Fibroblast of skin of abdomen (primary cell): ENCODE results near the gene GZF1. TPM values are rescaled to one million over a fixed set of nuclear protein-coding genes. Genes with fewer than 3 reads are reported as not detected.

Source experiments
- DNase-seq: peaks from one replicate; pipeline ENCODE4 v3.0.0-alpha.2; 2013
- polyA plus RNA-seq, 2 experiments: library from polyadenylated mRNA; unstranded; fragments of 120-200 nt; gene quantifications; one replicate each; pipeline ENCODE4 v1.2.1, GENCODE V29; 2013; ENCODE audit not compliant: insufficient read length in 2 of 2

The GZF1 gene
- 13.6 TPM for polyA plus RNA-seq (2013, experiment 1 of 2; ENCODE audit: insufficient read length)
- polyA plus RNA-seq (2013, experiment 2 of 2; ENCODE audit: insufficient read length), result 11.9 TPM

GRCh38 chr20:23361476-23362391 lies at the start of gene GZF1:
Gene GZF1, plus strand, starts transcription at chr20:23362182. Its CDS starts 2,202 bp downstream, at chr20:23364384.
- peak; percentile 98 for DNase-seq

GRCh38 chr20:23313271-23313670 lies 48.7 kb upstream of the GZF1 start:
- DNase-seq, result no peak

- DNase-seq, result no peak
These were observed 47.3 kb upstream of the GZF1 start for GRCh38 chr20:23314699-23315098.

- DNase-seq, result no peak
These were observed 46.9 kb upstream of the GZF1 start for GRCh38 chr20:23315099-23315498.

- no peak for DNase-seq
These were observed 45.4 kb upstream of the GZF1 start for GRCh38 chr20:23316626-23317025.

GRCh38 chr20:23317081-23317480 lies 44.9 kb upstream of the GZF1 start:
- no peak for DNase-seq

GRCh38 chr20:23318347-23318746 lies 43.6 kb upstream of the GZF1 start:
- DNase-seq, result no peak

- DNase-seq, result peak; percentile 6
These were observed 41.7 kb upstream of the GZF1 start for GRCh38 chr20:23320317-23320716.

GRCh38 chr20:23325107-23325506 lies 36.9 kb upstream of the GZF1 start:
- no peak for DNase-seq

- DNase-seq, result no peak
These were observed 35.2 kb upstream of the GZF1 start for GRCh38 chr20:23326774-23327173.

GRCh38 chr20:23327617-23328333 lies 34.2 kb upstream of the GZF1 start:
- DNase-seq, result no peak

- DNase-seq, result peak; percentile 9
These were observed 30.3 kb upstream of the GZF1 start for GRCh38 chr20:23331450-23332350.

GRCh38 chr20:23332467-23332866 lies 29.5 kb upstream of the GZF1 start:
- DNase-seq, result no peak

- DNase-seq, result no peak
These were observed 27.9 kb upstream of the GZF1 start for GRCh38 chr20:23334111-23334510.

- DNase-seq, result no peak
These were observed 26.5 kb upstream of the GZF1 start for GRCh38 chr20:23335521-23335920.

- DNase-seq, result no peak
These were observed 25.5 kb upstream of the GZF1 start for GRCh38 chr20:23336476-23336875.

GRCh38 chr20:23337312-23337711 lies 24.7 kb upstream of the GZF1 start:
- no peak for DNase-seq

GRCh38 chr20:23339986-23340385 lies 22.0 kb upstream of the GZF1 start:
- no peak for DNase-seq

- DNase-seq, result peak; percentile 62
These were observed 21.5 kb upstream of the GZF1 start for GRCh38 chr20:23340524-23340923.

GRCh38 chr20:23341073-23341472 lies 20.9 kb upstream of the GZF1 start:
- no peak for DNase-seq

- no peak for DNase-seq
These were observed 18.4 kb upstream of the GZF1 start for GRCh38 chr20:23343590-23343989.

- DNase-seq, result no peak
These were observed 17.6 kb upstream of the GZF1 start for GRCh38 chr20:23344336-23344735.

- DNase-seq, result no peak
These were observed 16.0 kb upstream of the GZF1 start for GRCh38 chr20:23346002-23346401.
